ENCODE data around the gene UBE2C. TPM values are rescaled to one million over a fixed set of nuclear protein-coding genes. Genes with fewer than 3 reads are reported as not detected.

The UBE2C gene
- total RNA-seq, 2 donors from 2014 or later: 139 to 216 TPM

- Mint-ChIP-seq H3K27me3 (ENCODE audit: insufficient read depth) (no peaks in the 10 kb centered on the region), H3K9me3 (peaks cover 7% of the 10 kb centered on the region), H3K36me3 (ENCODE audit: low read depth) (peaks cover 67% of the 10 kb centered on the region), H3K4me1 (peaks cover 15% of the 10 kb centered on the region), H3K27ac (peak overlapping the region; percentile 30), H3K4me3 (no peak overlapping the region)
- no peak overlapping the region for H3K27ac ChIP-seq (ENCODE audit: low read depth, low read length)
- H3K36me3 ChIP-seq (ENCODE audit: control insufficient read depth, insufficient read depth, low read length): peaks cover 71% of the 10 kb centered on the region
- H3K4me1 ChIP-seq (ENCODE audit: control insufficient read depth, insufficient read depth, low read length): no peaks in the 10 kb centered on the region
- H3K9ac ChIP-seq (ENCODE audit: extremely low read depth, low read length, poor library complexity, severe bottlenecking): no peak overlapping the region
- H3K27me3 ChIP-seq (ENCODE audit: control insufficient read depth, insufficient read depth, low read length, poor library complexity, severe bottlenecking): no peaks in the 10 kb centered on the region
- peaks cover 21% of the 10 kb centered on the region for H3K9me3 ChIP-seq (ENCODE audit: control insufficient read depth, low read length)
- H3K4me3 ChIP-seq (ENCODE audit: low read length): no peak overlapping the region
- 96 to 100% methylated on average over 2 to 8 of the region's 8 CpGs for WGBS, 2 experiments (ENCODE audit: insufficient coverage in 1 of 2, insufficient read length in 1 of 2)
- DNase-seq: no peak
- no peak for TF ChIP-seq CTCF (conservative IDR thresholded peaks at IDR 0.05)
Observed at GRCh38 chr20:45848969-45849582, 36.6 kb downstream of the UBE2C start.

GRCh38 chr20:45850238-45850637 lies 37.8 kb downstream of the UBE2C start:
- Histone ChIP-seq H3K4me1 (ENCODE audit: control insufficient read depth, insufficient read depth, low read length) (peaks cover 6% of the 10 kb centered on the region), H3K4me3 (ENCODE audit: low read length) (no peak overlapping the region), H3K9me3 (ENCODE audit: control insufficient read depth, low read length) (peaks cover 21% of the 10 kb centered on the region), H3K36me3 (ENCODE audit: control insufficient read depth, insufficient read depth, low read length) (peaks cover 59% of the 10 kb centered on the region), H3K27ac (ENCODE audit: low read depth, low read length) (no peak overlapping the region), H3K27me3 (ENCODE audit: control insufficient read depth, insufficient read depth, low read length, poor library complexity, severe bottlenecking) (no peaks in the 10 kb centered on the region), H3K9ac (ENCODE audit: extremely low read depth, low read length, poor library complexity, severe bottlenecking) (no peak overlapping the region)
- no peaks in the 10 kb centered on the region for H3K27me3 Mint-ChIP-seq (ENCODE audit: insufficient read depth)
- H3K27ac Mint-ChIP-seq: no peak overlapping the region
- no peak for DNase-seq
- WGBS, 2 experiments (ENCODE audit: insufficient coverage in 1 of 2, insufficient read length in 1 of 2): 92 to 100% methylated on average over 2 of the region's 2 CpGs
- H3K4me3 Mint-ChIP-seq: no peak overlapping the region
- peaks cover 7% of the 10 kb centered on the region for H3K9me3 Mint-ChIP-seq
- H3K4me1 Mint-ChIP-seq: peaks cover 25% of the 10 kb centered on the region
- no peak for TF ChIP-seq CTCF (conservative IDR thresholded peaks at IDR 0.05)
- peaks cover 59% of the 10 kb centered on the region for H3K36me3 Mint-ChIP-seq (ENCODE audit: low read depth)

- Histone ChIP-seq H3K27me3 (ENCODE audit: control insufficient read depth, insufficient read depth, low read length, poor library complexity, severe bottlenecking) (no peaks in the 10 kb centered on the region), H3K4me3 (ENCODE audit: low read length) (no peak overlapping the region), H3K36me3 (ENCODE audit: control insufficient read depth, insufficient read depth, low read length) (peaks cover 53% of the 10 kb centered on the region), H3K4me1 (ENCODE audit: control insufficient read depth, insufficient read depth, low read length) (peaks cover 6% of the 10 kb centered on the region), H3K27ac (ENCODE audit: low read depth, low read length) (no peak overlapping the region), H3K9me3 (ENCODE audit: control insufficient read depth, low read length) (peaks cover 21% of the 10 kb centered on the region), H3K9ac (ENCODE audit: extremely low read depth, low read length, poor library complexity, severe bottlenecking) (no peak overlapping the region)
- no peak for TF ChIP-seq CTCF (conservative IDR thresholded peaks at IDR 0.05)
- Mint-ChIP-seq H3K4me1 (peaks cover 28% of the 10 kb centered on the region), H3K36me3 (ENCODE audit: low read depth) (peaks cover 52% of the 10 kb centered on the region), H3K27me3 (ENCODE audit: insufficient read depth) (no peaks in the 10 kb centered on the region), H3K9me3 (peaks cover 7% of the 10 kb centered on the region), H3K4me3 (no peak overlapping the region), H3K27ac (no peak overlapping the region)
- no peak for DNase-seq
- whole genome bisulfite sequencing, 2 experiments (ENCODE audit: insufficient coverage in 1 of 2, insufficient read length in 1 of 2): 95 to 100% methylated on average over 1 of the region's 1 CpG
Observed at GRCh38 chr20:45850926-45851325, 38.5 kb downstream of the UBE2C start.

All from endodermal cell (in vitro differentiated cells).